Effector CD4-positive, alpha-beta T cell (primary cell): ENCODE results near the gene HCFC1R1.

ENCODE experiments used
- DNase-seq: peaks from one replicate; pipeline ENCODE4 v3.0.0-alpha.2; 2020

HCFC1R1 gene

DNA sequence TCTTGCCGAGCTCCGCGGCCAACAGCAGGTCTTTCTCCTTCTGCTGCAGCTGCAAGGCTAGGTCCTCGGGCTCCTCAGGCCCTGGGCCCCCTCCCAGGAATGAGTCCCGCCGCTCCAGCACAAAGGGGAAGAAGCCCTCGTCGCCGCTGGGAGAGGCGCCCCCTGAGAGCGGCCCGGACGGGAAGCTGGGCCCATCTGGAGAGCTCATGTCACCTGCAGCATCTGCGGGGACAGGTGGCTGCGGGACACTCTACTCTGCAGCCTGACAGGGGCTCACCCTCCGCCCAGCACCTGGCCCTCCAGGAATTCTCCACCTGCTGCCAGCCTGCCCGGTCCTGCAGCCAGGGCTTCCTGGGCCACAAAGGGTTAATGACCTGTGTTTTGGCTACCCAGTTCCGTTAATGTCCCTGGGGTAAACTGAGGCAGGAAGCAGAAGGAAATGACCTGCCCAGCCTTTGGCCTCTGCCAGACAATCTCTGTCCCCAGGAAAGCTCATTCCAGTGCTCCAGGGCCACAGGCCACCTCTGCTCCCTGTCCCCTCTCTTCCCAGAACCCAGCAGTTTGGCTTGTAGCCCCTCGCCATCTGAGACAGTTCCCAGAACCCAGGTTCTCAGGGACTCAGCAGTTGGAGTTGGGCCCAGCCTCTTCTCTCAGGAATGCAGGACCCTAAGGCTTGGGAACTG, 11.7 kb upstream of the HCFC1R1 start:
- no peak for DNase-seq

GRCh38 chr16:3032624-3033023, 8.9 kb upstream of the HCFC1R1 start:
- no peak for DNase-seq

DNA sequence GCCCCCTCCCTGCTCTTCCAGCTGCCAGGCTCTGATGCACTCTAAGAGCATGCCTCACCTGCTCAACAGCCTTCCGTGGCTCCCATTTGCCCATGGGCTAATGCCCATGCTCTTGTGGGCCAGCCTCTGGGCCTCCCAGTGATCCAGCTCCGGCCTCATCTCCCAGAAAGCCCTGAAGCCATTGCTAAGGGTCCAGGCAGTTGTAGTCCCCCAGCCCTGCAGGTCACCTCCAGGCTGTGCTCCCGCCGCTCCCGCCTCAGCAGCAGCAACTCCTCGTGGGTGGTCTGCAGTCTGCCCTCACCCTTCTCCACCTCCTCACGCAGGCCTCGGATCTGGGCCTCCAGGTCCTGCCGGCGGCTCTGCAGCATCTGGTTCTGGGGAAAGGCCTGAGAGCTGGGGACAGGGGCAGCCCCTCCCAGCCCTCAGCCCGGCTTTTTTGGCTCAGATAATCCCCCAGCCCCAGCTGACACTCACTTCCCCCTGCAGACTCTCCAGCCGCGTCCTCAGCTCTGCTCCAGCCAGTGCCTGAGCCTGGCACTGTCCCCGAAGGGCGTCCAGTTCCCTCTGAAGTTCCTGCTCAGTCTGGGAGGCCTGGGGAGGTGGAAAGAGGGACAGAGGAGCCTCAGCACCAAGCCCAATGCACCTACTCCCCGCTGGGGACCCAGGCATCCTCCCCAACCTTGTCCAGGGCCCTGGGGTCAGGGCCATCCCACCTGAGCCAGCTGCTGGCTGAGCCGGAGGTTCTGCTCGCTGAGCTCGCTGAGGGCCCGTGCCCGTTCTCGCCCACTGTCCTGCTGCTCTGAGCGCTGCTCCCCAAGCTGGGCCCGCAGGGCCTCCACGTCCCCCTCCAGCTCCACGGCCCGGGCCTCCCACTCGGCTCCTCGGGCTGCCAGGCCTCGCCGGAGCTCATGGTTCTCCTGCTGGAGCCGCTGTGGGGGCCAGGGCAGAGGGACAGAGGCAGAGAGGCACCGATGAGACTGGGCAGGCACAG, 6.8 kb upstream of the HCFC1R1 start:
- no peak for DNase-seq

- DNase-seq: no peak
These were observed 5.9 kb upstream of the HCFC1R1 start for GRCh38 chr16:3029491-3030221.

- no peak for DNase-seq
These were observed 5.1 kb upstream of the HCFC1R1 start for GRCh38 chr16:3028716-3029319.

GRCh38 chr16:3027983-3028715, 4.4 kb upstream of the HCFC1R1 start:
- DNase-seq: peak; percentile 85

- no peak for DNase-seq
These were observed 3.7 kb upstream of the HCFC1R1 start for GRCh38 chr16:3027489-3027795.

DNA sequence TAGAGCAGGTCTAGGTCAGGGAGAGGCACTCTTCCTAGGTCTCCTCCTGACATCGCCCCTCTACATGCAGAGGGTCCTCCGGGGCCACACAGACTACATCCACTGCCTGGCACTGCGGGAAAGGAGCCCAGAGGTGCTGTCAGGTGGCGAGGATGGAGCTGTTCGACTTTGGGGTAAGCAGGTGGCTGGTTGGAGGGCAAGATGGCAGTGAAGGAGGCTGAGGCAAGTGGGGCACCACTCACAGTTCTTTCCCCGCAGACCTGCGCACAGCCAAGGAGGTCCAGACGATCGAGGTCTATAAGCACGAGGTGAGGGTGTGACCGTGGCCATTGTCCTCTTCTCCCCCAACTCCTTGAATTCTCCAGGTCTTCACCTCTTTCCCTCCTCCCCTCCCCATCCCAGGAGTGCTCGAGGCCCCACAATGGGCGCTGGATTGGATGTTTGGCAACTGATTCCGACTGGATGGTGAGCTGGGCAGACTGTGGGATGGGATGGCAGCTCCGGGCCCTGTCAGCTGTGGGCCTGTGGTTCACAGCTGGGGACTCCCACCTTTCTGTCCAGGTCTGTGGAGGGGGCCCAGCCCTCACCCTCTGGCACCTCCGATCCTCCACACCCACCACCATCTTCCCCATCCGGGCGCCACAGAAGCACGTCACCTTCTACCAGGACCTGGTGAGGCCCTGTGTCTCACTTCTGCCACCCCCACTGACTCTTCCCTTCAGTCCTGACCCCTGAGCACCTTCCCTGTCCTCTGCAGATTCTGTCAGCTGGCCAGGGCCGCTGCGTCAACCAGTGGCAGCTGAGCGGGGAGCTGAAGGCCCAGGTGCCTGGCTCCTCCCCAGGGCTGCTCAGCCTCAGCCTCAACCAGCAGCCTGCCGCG, 3.1 kb upstream of the HCFC1R1 start:
- DNase-seq: no peak

DNA sequence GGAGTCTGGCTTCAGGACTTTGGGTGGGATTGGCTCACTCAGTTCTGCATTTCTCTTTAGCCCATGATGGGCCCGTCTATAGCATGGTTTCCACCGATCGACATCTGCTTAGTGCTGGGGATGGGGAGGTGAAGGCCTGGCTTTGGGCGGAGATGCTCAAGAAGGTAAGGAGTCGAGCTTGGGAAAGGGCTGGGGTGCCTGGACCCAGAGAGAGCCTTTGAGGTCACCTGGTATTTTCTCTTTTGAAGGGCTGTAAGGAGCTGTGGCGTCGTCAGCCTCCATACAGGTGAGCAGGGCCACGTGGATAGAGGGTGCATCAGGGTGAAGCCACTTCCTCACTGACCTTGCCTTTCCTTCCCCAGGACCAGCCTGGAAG, 2.2 kb upstream of the HCFC1R1 start:
- no peak for DNase-seq

DNA sequence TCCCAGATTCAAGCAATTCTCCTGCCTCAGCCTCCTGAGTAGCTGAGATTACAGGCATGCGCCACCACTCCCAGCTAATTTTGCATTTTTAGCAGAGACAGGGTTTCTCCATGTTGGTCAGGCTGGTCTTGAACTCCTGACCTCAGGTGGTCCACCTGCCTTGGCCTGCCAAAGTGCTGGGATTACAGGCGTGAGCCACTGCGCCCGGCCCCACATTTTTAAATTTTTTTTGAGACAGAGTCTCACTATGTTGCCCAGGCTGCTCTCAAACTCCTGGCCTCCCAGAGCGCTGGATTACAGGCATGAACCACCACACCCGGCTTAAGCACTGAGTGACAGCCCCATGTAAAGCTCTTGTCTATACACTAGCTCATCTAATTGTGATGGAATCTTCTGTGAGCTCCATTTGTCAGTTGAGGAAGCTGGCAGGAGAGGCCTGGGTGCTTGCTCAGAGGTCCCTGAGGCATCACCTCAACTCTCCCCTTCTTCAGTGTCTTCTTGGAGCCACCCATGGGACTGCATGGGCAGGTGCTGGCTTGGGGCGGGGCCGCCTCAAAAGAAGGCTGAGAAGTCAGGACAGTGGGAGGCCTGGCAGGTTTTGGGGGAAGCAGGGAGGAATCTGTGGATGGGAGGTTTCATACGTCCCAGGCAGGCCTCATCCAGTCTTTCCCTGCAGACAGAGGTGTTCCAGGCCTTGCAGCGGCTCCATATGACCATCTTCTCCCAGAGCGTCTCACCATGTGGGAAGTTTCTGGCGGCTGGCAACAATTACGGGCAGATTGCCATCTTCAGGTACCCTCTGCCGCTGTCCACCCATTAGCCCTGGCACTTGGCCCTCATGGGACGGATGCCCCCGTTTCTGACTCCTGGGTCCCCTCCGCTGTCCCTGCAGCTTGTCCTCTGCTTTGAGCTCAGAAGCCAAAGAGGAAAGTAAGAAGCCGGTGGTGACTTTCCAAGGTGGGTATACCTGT, 1.6 kb upstream of the HCFC1R1 start:
- DNase-seq: no peak

GRCh38 chr16:3023415-3023668, 400 bp downstream of the HCFC1R1 start:
- DNase-seq: no peak

GRCh38 chr16:3022684-3023414, 893 bp downstream of the HCFC1R1 start:
- DNase-seq: no peak

GRCh38 chr16:3022208-3022683, 1.5 kb downstream of the HCFC1R1 start:
- peak; percentile 77 for DNase-seq

DNA sequence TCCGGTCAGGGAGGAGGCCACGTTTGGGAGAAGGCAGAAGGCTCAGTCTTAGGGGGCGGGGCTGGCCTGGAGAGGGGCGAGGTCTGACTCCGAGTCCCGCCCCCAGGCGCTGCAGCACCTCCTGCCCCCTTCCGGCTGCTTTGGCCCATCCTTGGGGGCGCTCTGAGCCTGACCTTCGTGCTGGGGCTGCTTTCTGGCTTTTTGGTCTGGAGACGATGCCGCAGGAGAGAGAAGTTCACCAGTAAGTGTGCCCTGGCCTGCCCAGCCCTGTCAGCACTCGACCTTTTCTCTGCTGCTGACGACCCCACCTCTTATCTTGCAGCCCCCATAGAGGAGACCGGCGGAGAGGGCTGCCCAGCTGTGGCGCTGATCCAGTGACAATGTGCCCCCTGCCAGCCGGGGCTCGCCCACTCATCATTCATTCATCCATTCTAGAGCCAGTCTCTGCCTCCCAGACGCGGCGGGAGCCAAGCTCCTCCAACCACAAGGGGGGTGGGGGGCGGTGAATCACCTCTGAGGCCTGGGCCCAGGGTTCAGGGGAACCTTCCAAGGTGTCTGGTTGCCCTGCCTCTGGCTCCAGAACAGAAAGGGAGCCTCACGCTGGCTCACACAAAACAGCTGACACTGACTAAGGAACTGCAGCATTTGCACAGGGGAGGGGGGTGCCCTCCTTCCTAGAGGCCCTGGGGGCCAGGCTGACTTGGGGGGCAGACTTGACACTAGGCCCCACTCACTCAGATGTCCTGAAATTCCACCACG, 2.1 kb downstream of the HCFC1R1 start:
- peak; percentile 85 for DNase-seq

DNA sequence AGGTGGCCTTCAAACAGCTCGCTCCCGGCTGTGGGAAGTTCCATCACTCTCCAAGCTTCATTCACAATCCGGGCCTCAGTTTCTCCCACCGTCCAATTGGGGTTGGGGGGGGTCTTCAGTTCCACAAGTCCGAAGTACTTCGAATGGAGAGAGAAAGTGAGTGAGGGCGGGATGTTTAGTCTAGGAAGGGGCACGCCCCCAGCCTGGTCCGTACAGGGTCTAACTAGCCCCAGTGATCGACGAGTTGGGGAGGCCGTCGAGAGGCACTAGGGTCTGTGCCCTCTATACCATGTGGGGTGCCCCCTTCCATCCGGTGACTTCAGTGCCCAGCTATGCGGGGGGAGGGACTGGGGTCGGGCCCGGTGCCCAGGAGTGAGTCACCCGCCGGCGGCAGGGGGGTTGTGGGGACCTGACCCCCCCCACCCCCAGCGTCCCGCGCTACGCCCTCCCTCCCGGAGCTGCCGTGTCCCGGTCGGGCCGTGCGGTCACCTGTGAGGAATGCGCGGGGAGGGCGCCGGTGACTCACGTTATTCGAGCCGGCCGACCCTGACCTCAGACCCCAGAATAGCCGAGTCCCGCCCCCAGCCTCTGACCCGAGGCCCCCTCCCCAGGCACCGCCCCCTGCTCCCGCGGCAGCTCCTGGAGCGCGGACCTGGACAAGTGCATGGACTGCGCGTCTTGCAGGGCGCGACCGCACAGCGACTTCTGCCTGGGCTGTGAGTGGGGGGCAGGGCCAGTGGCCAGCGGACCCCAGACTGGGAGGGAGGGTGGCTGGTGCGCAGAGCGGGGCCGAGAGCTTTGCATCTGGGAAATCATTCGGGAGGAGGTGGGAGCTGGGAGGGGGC, 2.9 kb downstream of the HCFC1R1 start:
- peak; percentile 73 for DNase-seq

GRCh38 chr16:3020247-3020603, 3.5 kb downstream of the HCFC1R1 start, which contains the start of gene TNFRSF12A:
Gene TNFRSF12A (plus strand): TSS chr16:3020368. CDS start chr16:3020398, 30 bp downstream.
- peak; percentile 41 for DNase-seq

DNA sequence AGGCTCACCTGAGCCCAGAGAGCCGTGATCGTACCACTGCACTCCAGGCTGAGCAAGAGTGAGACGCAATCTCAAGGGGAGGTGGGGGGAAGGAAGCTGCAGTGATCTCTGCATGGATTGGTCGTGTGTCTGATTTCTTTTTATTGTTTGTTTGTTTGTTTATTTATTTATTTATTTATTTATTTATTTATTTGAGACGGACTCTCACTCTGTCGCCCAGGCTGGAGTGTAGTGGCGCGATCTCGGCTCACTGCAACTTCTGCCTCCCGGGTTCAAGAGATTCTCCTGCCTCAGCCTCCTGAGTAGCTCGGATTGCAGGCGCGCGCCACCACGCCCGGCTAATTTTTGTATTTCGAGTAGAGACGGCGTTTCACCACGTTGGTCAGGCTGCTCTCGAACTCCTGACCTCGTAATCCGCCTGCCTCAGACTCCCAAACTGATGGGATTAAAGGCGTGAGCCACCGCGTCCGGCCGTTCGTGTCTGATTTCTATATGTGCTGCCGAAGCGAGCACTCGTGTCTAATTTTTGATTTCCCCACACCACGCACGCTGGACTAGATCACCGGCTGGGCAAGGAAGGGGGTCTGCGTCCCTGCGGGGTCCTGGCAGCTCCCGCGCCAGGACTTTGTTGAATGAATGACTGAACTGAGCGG, 4.0 kb downstream of the HCFC1R1 start:
- no peak for DNase-seq
